Heart right ventricle (tissue), 16 donors: ENCODE data around the gene ALG1L2. TPM values are rescaled to one million over a fixed set of nuclear protein-coding genes. Genes with fewer than 3 reads are reported as not detected.
A peak's percentile ranks its signal among the peaks of the same experiment; 100 is the strongest.
"Not testable (repeated sequence)": the region's sequence is repeated elsewhere in the genome, so short reads cannot be mapped to it uniquely, and the experiment has no call there.

Experiments used
- ATAC-seq, 8 donors: fragments of 200-7000 bp; cut with Tn5 transposase; one replicate each; pipeline ENCODE4 v1.9.1; 2020; ENCODE audit warnings: mild to moderate bottlenecking in 8 of 8, moderate library complexity in 8 of 8, moderate number of reproducible peaks in 1 of 8
- DNase-seq, 2 donors: peaks; one replicate each; pipeline ENCODE4 v3.0.0-alpha.2; 2020
- H3K27ac ChIP-seq, 10 donors: fragments of 200-600 bp; sonication (generic) in 2 of 10; one replicate each; pipeline versions ENCODE4 v1.5.0 to v1.8.0; 2020 to 2022; ENCODE audit warnings: mild to moderate bottlenecking in 3 of 10
- H3K27me3 ChIP-seq, 7 donors: fragments of 200-600 bp; one replicate each; pipeline ENCODE4 v1.8.0; 2021 to 2022; ENCODE audit warnings: mild to moderate bottlenecking in 2 of 7
- H3K36me3 ChIP-seq, 9 donors: fragments of 200-600 bp; sonication (generic) in 1 of 9; one replicate each; pipeline versions ENCODE4 v1.5.0 to v1.8.0; 2020 to 2022; ENCODE audit warnings: mild to moderate bottlenecking in 2 of 9
- H3K4me1 ChIP-seq, 9 donors: fragments of 200-600 bp; sonication (generic) in 1 of 9; one replicate each; pipeline versions ENCODE4 v1.5.0 to v1.8.0; 2020 to 2022; ENCODE audit warnings: mild to moderate bottlenecking in 4 of 9
- H3K4me3 ChIP-seq, 10 donors: fragments of 200-600 bp; sonication (generic) in 2 of 10; one replicate each; pipeline versions ENCODE4 v1.5.0 to v1.8.0; 2020 to 2022; ENCODE audit warnings: mild to moderate bottlenecking in 7 of 10, moderate library complexity in 2 of 10
- H3K9me3 ChIP-seq, 11 donors: fragments of 200-600 bp in 10 of 11; sonication (generic) in 2 of 11; one replicate each; pipeline versions ENCODE4 v1.5.0 to v1.8.0; 2013 to 2022; ENCODE audit warnings: mild to moderate bottlenecking in 2 of 11, control low read depth in 1 of 11, moderate library complexity in 1 of 11
- WGBS, 2 donors: extraction: QIAGEN DNeasy Blood & Tissue Kit; methylation state at CpG; one replicate each; pipeline ENCODE4 v1.1.7; 2013; ENCODE audit warnings: inconsistent platforms in 1 of 2; 5-methylcytosine and 5-hydroxymethylcytosine counted together
- intact Hi-C, 10 donors: fragments of 100-400 bp; cut with DNase I; formaldehyde crosslinking; loops; one replicate each; pipeline versions ENCODE4 v1.11.1 to v1.14.2; 2022
- long read RNA-seq, 3 donors: library from polyadenylated mRNA; unstranded; transcript quantifications; one replicate each; pipeline ENCODE4 v2.0.0, GENCODE V29; 2020 to 2021
- polyA plus RNA-seq, 2 donors: library from polyadenylated mRNA; stranded (reverse); fragments of 200-250 nt; gene quantifications; one replicate each; pipeline ENCODE4 v1.2.3, GENCODE V29; 2013
- total RNA-seq, 10 donors: library from RNA; stranded (reverse); fragmentation: NEBNext Ultra II Directional in 3 of 10; extraction: Animal tissue kit (Norgen Biotek cat#: 25700) in 3 of 10; gene quantifications; one replicate each; pipeline versions ENCODE4 v1.2.1 to v1.2.4, GENCODE V29; 2021 to 2023
- TF ChIP-seq, protein P1 (sequence below), 9 donors: fragments of 200-600 bp; sonication (generic) in 2 of 9; IDR thresholded peaks; one replicate each; pipeline versions ENCODE4 v1.5.0 to v1.8.0; 2021 to 2022; ENCODE audit warnings: antibody characterized with exemption in 9 of 9, mild to moderate bottlenecking in 5 of 9, moderate library complexity in 1 of 9
- donor health status: Arrhythmogenic right ventricular cardiomyopathy.
- donor health status: ischemic (EF 13 %, LVEDD 7.1; RV severe dilation, severe dysfunction).
- donor health status: healthy with polysubstance abuse.
- donor health status: DM: no; HTN: yes; CAD: no.
- donor health status: DM: no; HTN: no; CAD: no.
- donor health status: ischemic (EF 25% LVEDD 6.9; RV normal size, moderate dysfunction).
- donor health status: ischemic (EF 25% LVEDD 5.7; RV mildly dilated, moderate dysfunction).
- donor health status: healthy.
- donor health status: DM: yes; HTN: yes; CAD: no.
- donor health status: Ischemic cardiomyopathy.
- donor health status: ischemic (EF 35%, LVEDD 5.7; RV mildly dilated, moderate dysfunction).
- donor health status: nonischemic (EF 11% LVEDD 7.7; RV severe dilation, severe dysfunction).
- donor health status: DM: yes; HTN: yes; CAD: no.
- donor health status: PGD.
- donor health status: ischemic (EF 29% LVEDD 5.4; RV normal size, mild dysfunction).
- donor health status: nonischemic (EF 23%, LVEDD 6.1; RV moderate dilation, normal function).

Gene ALG1L2, protein sequence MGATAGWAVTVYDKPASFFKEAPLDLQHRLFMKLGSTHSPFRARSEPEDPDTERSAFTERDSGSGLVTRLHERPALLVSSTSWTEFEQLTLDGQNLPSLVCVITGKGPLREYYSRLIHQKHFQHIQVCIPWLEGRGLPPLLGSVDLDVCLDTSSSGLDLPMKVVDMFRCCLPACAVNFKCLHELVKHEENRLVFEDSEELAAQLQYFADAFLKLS
- not detected for total RNA-seq
- polyA plus RNA-seq = not detected
- long read RNA-seq, donor 1 = 0 reads
- long read RNA-seq, donor 2 = 0 reads
- long read RNA-seq, donor 3, partial matches to known transcripts = 0 of 1 reads
- long read RNA-seq, donor 3, other reads (novel, unspliced or antisense) = 1 of 1 reads

DNA sequence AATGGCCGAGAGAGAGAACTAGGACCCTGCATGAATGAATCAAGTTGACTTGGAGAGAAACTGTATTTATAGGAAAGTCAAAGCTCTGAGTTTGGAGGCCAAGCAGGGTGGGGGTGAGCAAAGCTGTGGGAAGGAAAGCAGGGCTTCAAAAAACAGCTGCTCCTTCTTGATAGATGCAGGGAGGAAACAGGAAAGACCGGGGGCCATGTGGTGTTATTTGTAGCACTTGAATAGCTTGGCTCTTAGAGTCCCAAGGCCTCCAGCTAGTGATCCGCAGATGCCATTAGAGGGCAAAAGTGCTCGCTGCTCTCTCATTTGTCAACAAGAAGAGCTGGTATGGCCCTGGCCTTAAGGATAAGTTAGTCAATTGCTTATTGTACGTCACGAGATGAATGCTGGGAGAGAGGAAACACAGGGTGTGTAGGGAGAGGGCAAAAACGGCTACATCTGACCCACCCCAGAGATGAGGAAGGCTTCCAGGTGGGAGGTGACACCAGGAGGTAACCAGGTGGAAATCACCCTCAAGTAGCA is at the start of gene ALG1L2:
Gene ALG1L2 (plus strand): TSS at position 481 of the 531 bp plus-strand sequence. CDS start 186 bp downstream, outside the sequence.
- H3K9me3 ChIP-seq = no peaks in the 10 kb centered on the region
- TF ChIP-seq, protein P1, sequence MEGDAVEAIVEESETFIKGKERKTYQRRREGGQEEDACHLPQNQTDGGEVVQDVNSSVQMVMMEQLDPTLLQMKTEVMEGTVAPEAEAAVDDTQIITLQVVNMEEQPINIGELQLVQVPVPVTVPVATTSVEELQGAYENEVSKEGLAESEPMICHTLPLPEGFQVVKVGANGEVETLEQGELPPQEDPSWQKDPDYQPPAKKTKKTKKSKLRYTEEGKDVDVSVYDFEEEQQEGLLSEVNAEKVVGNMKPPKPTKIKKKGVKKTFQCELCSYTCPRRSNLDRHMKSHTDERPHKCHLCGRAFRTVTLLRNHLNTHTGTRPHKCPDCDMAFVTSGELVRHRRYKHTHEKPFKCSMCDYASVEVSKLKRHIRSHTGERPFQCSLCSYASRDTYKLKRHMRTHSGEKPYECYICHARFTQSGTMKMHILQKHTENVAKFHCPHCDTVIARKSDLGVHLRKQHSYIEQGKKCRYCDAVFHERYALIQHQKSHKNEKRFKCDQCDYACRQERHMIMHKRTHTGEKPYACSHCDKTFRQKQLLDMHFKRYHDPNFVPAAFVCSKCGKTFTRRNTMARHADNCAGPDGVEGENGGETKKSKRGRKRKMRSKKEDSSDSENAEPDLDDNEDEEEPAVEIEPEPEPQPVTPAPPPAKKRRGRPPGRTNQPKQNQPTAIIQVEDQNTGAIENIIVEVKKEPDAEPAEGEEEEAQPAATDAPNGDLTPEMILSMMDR (IDR thresholded peaks at IDR 0.05) = no peak
- H3K4me1 ChIP-seq = peaks cover 0 to 10% (median 0%) of the 10 kb centered on the region in 9 donors
- H3K27ac ChIP-seq = no peak within 1 kb of the TSS
- peak in 2 of 8 donors; percentile 49 to 53 for ATAC-seq
- no peaks in the 10 kb centered on the region for H3K36me3 ChIP-seq
- intact Hi-C loops = no loop called here
- no peak for DNase-seq
- 26 to 32% methylated on average over 7 of the region's 7 CpGs for WGBS, 2 donors
- H3K27me3 ChIP-seq = peaks cover 0 to 4% (median 0%) of the 10 kb centered on the region in 7 donors
- H3K4me3 ChIP-seq = no peak within 1 kb of the TSS

DNA sequence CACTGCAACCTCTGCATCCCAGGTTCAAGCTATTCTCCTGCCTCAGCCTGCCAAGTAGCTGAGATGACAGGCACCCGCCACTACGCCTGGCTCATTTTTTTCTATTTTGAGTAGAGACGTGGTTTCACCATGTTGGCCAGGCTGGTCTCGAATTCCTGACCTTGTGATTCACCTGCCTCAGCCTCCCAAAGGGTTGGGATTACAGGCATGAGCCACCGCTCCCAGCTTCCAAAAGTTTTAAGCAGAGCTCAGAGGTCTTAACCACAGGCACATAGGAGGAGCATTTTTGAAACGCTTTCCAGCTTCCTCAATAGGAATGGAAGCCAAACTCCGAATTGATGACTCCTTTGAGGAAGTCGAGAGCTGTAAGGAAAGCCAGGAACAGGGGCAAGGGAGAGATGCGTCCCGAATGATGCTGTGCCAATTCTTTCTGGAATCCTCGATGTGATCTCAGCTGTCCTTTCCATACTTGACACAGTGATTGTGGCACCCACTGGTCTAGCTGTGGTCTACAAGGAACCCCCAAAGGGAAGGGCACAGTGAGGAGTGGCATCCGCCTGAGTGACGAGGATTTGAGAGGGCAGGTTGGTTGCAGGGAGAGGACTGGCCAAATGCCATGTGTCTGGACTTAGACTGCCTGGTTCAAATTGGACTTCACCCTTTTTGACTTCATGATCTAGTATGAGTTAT is 44.4 kb upstream of the ALG1L2 start:
- H3K36me3 ChIP-seq, H3K9me3 ChIP-seq, H3K4me3 ChIP-seq, intact Hi-C loops, ATAC-seq, H3K4me1 ChIP-seq, DNase-seq, H3K27me3 ChIP-seq, H3K27ac ChIP-seq: not testable (repeated sequence)
- 62 to 69% methylated on average over 11 of the region's 13 CpGs for WGBS, 2 donors

DNA sequence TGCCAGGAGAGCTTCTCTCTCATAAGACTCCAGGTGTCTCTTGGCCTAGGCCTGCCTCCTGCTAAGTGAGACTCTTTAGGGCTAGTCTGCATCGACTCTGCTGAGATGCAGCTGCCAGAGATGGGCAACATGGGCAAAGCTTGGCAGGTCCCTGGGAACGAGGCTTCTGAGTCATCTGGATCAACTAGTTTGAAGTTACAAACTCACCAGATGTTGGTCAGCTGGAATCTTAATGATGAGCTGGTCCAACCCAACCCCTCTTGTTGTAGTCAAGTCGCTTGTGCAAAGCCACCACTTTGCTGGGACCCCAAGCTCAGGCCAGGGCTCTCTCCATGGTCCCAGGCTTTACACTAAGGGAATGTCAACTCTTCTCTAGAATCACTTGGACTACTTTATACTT is 38.9 kb upstream of the ALG1L2 start:
- not testable (repeated sequence) for H3K27ac ChIP-seq, H3K36me3 ChIP-seq, H3K4me3 ChIP-seq, H3K27me3 ChIP-seq, DNase-seq, H3K4me1 ChIP-seq, H3K9me3 ChIP-seq, ATAC-seq
- intact Hi-C loops = loop anchor here in 3 of 10 donors (2.0 to 5.0 kb wide), 3 partner anchors 45 to 50 kb away; no protein-coding TSS in a partner anchor
- WGBS, 2 donors = 87% methylated on average over 3 of the region's 3 CpGs

DNA sequence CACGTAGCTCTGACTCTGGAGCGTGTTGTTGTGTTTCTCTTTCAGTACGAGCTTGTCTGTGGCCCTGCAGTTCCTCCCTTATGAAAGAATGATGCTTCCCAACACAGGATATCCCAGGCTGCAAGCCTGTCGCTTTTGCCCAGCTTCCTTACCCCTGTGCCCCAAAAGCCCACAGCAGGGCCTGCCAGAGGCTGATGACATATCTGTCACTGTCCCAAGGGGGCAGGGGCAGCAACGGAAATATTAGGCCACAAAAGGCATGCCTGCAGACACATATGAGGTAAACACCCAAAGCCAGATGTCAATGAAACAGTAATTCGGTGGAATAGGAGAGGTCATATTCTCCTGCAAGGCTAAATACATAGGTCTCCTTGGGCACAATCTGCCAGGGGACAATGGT is 38.0 kb upstream of the ALG1L2 start:
- intact Hi-C loops = loop anchor here in 3 of 10 donors (2.0 to 5.0 kb wide), 3 partner anchors 44 to 49 kb away; no protein-coding TSS in a partner anchor
- H3K4me1 ChIP-seq, H3K9me3 ChIP-seq, ATAC-seq, DNase-seq, H3K27ac ChIP-seq, H3K4me3 ChIP-seq, H3K36me3 ChIP-seq, H3K27me3 ChIP-seq: not testable (repeated sequence)
- 56 to 58% methylated on average over 6 of the region's 6 CpGs for WGBS, 2 donors

DNA sequence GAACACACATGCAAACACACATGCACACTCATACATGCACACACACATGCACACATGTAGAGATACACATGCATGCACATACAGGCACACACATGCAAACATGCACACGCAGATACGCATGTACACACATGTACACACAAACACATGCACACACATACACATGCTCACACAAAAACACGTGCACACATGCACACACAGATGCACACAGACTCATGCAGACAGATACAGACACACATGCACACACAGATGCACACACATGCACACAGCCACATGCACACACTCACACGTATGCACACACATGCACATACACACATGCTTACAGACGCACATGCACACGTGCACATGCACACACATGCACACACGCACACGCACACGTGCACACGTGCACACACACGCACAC is 37.3 kb upstream of the ALG1L2 start:
- WGBS, 2 donors = 84 to 97% methylated on average over 11 of the region's 11 CpGs
- H3K27ac ChIP-seq = no peak overlapping the region
- DNase-seq (no peak), ATAC-seq (no peak)
- intact Hi-C loops = loop anchor here in 2 of 10 donors (5.0 kb wide), 2 partner anchors 43 to 48 kb away; no protein-coding TSS in a partner anchor
- no peak overlapping the region for H3K4me3 ChIP-seq
- H3K9me3 ChIP-seq = no peaks in the 10 kb centered on the region
- TF ChIP-seq, protein P1 (IDR thresholded peaks at IDR 0.05) = no peak
- no peaks in the 10 kb centered on the region for H3K4me1 ChIP-seq
- H3K27me3 ChIP-seq = peaks cover 0 to 6% (median 0%) of the 10 kb centered on the region in 7 donors
- H3K36me3 ChIP-seq = no peaks in the 10 kb centered on the region
